HG03457 (cell line): Measurements from ENCODE around the gene ARHGAP45.

Source experiments
- ATAC-seq: cut with Tn5 transposase; IDR thresholded peaks from one replicate; pipeline ENCODE4 v1.9.1; 2021; ENCODE audit warnings: moderate number of reproducible peaks; ENCODE audit not compliant: unreplicated experiment

The ARHGAP45 gene

DNA sequence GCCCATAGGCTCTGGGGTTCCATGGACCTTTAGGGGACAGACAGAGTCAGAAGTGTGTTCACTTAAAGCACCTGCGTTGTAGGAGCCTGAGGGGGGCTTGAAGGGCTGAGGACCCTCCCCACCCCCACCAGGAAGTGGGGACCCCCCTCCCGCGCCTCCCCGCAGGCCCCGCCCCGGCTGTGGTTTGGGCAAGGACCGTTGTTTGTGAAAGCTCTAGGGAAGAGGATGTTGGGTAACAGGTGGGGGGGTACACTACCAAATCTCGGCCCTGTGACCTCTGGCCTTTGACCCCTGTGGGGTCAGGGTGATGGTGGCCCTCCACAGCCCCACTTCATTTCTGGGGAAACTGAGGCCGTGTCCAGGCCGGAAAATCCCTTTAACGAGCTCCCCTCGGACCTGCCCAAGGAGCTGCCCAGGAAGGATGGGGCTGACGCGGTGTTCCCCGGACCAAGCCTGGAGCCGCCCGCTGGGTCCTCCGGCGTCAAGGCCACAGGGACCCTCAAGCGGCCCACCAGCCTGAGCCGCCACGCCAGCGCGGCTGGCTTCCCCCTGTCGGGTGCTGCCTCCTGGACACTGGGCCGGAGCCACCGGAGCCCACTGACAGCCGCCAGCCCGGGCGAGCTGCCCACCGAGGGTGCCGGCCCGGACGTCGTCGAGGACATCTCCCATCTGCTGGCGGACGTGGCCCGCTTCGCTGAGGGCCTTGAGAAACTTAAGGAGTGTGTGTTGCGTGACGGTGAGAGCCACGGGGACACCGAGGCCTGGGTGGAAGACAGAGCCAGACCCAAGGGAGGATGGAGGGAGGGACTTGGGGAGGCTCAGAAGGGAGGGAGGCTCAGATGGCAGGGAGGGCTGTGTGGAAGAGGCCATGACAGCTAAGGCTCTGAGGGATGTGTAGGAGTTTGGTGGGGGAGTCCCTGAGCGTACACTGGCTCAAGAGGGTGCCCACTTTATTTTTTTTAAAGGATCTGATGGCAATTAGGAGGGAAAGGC lies 1.3 kb downstream of the ARHGAP45 start:
- no peak for ATAC-seq

DNA sequence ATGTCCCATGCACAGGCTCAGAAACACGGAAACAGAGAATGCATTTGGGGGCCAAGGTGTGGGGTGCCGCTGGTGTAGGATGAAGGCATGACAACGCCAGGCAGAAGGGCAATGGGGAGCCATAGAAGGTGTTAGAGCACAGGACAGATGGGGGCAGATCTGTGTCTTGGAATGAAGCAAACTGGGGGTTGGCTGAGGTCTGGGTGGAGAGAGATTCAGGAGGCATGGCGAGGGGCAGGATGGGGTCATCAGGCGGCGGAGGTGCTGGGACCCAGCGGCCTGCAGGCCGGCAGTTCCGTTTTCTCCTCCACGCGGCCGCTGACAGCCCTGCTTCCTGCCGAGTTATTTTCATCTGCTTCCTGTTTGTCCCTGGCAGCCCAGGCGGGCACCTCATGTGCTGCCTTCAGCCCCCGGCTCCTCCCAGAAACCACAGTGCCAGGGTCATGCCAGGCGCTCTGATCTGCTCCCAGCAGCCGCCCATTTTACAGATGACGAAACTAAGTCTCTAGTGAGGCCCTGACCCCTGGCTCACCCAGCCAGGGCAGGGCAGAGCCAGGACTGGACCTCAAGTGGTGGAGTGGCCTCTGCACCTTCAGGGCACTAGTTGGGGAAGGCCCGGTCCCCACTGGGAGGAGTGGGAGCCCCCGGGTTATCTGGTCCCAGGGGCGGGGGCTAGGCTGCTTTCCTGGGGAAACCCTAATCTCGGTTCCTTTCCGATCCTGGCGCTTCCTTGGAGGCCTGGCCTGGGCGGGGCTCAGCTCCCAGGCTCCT lies 2.2 kb downstream of the ARHGAP45 start:
- no peak for ATAC-seq

DNA sequence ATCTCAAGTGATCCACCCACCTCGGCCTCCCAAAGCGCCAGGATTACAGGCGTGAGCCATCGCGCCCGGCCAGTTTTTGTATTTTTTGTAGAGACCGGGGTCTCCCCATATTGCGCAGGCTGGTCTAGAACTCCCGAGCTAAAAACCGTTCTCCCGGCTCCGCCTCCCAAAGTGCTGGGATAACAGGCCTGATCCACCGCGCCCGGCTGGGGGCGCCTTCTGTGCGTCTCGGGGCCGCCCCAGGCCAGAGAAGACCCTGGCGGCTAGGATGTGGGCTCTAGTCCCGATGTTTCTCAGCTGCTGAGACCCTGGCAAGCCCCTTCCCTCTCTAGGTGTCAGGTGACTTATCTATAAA lies 3.6 kb downstream of the ARHGAP45 start:
- ATAC-seq, result no peak

DNA sequence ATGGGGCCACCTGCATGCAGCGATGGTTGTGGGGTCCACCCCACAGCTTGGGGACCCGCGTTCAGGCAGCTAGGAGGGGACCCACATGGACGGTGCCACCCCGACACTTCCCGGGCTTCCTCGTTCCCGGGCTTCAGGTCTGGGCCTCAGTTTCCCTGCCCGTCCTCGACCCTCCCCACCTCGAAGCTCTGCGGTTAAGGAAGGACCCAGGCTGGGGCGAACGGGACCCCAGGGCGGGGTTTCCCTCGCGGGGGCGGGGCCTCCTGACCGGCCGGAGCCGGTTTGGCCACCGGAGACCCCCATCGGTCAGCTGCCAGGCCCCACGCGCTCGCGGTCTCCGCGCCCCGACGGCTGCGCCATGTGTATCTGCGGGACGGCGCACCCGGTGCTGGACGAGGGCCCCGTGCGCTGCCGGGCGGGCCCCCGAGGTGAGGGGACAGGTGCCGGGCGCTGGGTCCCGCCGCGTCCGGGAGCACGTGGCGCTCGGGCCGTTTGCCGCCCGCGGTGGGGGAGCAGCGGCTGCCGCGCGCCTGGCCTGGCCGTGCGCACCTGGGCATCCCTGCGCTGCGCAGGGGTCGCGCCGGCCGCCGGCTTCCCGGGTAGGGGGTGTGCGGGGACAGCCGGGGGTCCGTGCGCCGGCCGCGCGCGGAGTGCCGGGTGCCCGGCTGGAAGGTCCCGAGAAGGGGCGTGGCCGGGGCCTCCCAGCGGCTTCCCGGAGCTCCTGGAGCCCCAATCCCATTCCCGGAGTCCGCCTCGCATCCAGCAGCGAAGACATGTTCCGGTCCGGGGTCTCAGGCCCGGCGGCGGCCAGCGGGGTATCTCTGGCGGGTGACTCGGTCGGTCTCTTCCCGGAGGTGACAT lies 4.2 kb downstream of the ARHGAP45 start:
- ATAC-seq, result no peak

DNA sequence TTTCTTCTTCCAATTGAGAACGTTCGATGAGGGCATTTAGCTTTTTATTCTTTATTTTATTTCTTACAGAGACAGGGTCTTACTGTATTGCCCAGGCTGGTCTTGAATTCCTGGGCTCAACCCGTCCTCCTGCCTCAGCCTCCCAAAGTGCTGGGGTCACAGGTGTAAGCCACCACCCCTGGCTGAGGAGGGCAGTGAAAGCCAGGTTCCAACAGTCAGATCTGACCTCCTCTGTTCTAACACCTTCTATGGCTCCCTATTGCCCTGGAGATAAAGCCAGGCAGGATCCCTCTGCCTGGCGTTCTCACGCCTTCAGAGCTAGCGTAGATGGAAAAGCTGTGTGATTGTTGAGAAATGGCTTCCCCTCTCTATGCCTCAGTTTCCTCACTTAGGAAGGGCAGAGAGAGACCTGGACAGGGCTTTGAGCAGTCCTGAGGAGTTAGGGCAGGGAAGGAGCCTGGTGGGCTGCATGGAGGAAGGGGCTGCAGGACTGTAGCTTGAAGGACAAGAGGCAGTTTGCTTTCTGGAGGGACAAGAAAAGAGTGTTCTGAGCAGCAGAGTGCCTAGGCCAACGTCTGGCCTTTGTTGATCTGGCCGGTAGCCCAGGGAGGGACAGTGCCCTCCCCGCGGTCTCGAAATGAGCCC lies 5.5 kb downstream of the ARHGAP45 start:
- ATAC-seq, result no peak

DNA sequence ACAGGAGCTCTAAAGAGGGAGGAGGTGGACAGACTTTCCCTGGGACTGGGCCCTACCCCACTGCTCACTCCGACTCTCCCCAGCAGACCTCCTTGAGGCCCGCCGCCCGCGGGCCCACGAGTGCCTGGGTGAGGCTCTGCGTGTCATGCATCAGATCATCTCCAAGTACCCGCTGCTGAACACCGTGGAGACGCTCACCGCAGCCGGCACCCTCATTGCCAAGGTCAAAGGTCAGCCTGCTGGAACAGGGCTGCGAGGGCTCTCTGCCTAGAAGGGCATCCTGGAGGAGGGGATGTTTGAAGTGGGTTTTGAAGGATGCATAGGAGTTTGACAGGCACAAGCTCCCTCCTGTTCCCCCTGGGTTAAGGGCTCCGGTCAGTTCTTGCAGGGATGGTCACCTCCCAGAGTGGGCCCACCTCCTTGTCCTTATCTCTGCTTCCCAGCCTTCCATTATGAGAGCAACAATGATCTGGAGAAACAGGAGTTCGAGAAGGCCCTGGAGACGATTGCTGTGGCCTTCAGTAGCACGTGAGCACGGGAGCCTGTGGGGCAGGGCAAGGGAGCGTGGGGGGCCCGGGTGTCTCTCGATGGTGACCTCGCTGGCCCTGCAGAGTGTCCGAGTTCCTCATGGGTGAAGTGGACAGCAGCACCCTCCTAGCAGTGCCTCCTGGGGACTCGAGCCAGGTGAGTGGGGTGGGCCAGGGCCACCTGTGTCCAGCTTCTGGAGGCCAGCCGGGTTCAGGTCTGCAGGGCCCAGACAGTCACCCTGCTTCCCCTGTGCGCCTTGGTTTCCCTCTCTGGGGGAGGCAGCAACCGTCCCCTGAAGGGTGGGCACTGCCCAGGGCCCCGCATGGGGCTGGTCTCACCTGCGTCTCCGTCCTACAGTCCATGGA lies 6.3 kb downstream of the ARHGAP45 start:
- no peak for ATAC-seq

DNA sequence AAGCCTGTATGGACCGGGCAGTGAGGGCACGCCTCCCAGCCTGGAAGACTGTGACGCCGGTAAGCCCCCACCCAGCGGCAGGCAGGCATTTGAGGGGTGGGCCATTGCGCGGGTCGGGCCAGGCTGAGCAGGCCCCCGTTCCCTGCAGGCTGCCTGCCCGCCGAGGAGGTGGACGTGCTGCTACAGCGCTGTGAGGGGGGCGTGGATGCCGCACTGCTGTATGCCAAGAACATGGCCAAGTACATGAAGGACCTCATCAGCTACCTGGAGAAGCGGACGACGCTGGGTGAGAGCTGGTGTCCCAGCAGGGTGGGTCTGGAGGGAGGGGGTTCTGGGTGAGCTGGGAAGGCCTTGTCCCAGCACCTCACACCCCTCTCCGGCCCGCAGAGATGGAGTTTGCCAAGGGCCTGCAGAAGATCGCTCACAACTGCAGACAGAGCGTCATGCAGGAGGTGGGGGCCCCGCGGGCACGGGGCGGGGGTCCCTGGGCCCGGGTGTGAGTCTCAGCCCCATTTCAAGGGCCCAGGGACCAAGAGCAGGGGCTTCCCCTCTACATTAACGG lies 7.1 kb downstream of the ARHGAP45 start:
- no peak for ATAC-seq

DNA sequence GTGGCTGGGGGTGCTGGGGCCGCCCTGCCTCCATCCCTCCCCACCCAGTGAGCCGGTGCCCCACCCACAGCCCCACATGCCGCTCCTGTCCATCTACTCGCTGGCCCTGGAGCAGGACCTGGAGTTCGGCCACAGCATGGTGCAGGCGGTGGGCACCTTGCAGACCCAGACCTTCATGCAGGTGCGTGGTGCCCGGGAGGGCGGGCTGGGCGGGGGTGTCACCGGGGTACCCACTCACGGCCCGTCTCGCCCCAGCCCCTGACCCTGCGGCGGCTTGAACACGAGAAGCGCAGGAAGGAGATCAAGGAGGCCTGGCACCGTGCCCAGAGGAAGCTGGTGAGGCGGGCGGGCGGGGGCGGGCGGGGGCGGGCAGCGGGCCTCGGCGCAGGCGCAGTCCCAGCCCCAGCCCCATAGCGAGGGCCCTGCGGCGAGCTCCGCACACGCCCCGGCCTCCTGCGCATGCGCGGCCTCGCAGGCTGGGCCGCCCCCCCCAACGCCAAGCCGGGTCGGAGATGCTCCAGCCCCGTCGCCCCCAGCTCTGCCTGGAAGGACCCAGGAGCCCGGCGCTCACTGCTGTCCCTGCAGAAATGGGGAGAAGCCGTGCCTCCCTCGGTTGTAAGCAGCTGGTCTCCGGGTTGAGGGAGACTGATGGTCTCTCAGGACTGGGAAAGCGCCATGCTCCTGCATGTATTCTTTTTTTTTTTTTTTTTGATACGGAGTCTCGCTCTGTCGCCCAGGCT lies 7.7 kb downstream of the ARHGAP45 start:
- ATAC-seq, result no peak

DNA sequence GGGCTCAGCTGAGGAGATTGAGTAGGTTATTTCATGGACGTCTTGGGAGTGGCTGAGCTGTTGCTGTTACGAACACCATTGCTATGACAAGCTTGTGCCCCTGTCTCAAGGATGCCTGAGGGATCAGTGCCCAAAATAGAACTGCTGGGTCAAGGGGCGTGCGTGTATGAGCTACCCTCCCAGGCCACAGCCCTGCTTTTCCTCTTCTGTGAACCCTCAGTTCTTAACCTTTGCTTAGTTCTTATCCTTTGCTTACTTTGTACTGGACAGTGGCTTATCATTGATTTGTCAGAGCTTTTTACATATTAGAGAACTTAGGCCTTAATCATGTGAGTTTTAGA lies 9.0 kb downstream of the ARHGAP45 start:
- no peak for ATAC-seq

DNA sequence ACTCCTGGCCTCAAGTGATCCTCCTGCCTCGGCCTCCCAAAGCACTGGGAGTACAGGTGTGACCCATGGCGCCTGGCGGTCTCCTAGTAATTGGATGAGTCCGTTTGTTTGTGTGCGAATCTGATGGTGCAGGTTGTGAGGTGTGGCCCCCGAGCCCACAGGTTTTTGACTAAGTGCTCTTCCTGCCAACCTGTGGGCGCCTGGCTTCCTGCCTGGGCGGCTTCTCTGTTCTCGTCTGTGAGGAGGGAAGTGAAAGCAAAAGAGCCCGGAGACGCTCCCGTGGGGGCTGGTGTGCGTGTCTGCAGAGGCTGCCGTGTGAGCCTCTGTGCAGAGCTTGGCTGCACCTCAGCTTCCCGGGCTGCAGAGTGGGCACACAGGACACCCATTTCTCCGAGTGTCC lies 10.0 kb downstream of the ARHGAP45 start:
- peak; percentile 44 for ATAC-seq

DNA sequence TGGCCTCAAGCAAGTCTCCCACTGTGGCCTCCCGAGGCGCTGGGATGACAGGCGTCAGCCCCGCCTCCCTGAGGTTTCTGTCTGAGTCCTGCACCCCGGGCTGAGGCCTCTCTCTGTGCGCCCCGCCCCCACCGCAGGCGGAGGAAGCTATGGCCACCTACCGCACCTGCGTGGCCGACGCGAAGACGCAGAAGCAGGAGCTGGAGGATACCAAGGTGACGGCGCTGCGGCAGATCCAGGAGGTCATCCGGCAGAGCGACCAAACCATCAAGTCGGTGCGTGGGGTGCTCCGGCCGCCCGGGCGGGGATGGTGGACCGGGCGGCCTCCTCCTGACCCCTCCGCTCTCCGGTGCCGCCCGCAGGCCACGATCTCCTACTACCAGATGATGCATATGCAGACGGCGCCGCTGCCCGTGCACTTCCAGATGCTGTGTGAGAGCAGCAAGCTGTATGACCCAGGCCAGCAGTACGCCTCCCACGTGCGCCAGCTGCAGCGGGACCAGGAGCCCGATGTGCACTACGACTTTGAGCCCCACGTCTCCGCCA lies 12.7 kb downstream of the ARHGAP45 start:
- no peak for ATAC-seq

DNA sequence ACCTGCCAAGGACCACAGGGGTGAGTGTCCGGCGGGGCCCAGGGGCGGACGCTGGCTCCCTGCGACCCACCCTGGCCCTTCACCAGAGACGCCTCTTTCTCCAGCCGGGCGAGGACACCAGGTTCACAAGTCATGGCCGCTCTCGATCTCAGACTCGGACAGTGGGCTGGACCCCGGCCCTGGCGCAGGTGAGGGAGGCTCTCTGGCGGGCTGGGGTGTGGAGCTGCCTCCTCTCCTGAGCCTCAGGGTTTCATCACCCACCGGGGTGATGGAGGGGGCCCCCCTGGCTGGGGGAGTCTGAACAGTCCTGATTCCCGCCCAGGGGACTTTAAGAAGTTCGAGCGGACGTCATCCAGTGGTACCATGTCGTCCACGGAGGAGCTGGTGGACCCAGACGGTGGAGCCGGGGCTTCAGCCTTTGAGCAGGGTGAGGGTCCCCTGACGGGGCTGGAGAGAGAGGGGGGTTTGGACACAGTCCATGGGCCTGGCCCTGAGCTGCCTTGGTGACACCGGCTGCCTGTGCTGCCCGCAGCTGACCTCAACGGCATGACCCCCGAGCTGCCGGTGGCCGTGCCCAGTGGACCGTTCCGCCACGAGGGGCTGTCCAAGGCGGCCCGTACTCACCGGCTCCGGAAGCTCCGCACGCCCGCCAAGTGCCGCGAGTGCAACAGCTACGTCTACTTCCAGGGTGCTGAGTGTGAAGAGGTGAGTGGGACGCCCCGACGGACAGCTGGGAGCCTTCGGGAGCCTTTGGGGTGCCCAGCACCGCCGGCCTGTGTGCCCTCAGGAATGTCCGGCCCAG lies 13.6 kb downstream of the ARHGAP45 start:
- ATAC-seq, result no peak

DNA sequence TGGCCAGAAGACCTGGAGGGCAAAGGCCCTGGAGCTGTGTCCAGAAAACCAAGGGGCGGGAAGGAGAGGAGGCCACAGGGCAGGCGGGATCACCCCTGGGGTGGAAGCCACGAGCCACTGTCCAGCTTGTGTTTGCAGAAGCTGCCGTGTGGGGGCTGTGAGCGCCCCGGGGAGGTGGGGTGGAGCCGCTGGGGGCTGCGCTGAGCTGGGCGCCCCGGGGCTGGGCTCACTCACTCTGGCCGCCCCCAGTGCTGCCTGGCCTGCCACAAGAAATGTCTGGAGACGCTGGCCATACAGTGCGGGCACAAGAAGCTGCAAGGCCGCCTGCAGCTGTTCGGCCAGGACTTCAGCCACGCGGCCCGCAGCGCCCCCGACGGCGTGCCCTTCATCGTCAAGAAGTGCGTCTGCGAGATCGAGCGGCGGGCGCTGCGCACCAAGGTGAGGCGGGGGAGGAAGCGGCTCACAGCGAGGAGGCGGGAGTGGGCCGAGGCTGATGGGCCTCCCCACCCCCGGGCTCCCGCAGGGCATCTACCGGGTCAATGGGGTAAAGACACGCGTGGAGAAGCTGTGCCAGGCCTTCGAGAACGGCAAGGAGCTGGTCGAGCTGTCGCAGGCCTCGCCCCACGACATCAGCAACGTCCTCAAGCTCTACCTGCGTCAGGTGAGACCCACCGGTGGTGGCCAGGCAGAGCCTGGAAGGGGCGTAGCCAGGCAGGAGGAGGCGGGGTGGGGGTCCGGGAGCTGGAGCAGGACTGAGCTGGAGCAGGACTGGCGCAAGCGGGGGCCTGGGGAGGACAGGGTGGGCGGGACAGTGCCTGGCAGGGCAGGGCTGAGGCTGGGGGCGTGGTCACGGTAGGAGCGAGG lies 14.6 kb downstream of the ARHGAP45 start:
- no peak for ATAC-seq

DNA sequence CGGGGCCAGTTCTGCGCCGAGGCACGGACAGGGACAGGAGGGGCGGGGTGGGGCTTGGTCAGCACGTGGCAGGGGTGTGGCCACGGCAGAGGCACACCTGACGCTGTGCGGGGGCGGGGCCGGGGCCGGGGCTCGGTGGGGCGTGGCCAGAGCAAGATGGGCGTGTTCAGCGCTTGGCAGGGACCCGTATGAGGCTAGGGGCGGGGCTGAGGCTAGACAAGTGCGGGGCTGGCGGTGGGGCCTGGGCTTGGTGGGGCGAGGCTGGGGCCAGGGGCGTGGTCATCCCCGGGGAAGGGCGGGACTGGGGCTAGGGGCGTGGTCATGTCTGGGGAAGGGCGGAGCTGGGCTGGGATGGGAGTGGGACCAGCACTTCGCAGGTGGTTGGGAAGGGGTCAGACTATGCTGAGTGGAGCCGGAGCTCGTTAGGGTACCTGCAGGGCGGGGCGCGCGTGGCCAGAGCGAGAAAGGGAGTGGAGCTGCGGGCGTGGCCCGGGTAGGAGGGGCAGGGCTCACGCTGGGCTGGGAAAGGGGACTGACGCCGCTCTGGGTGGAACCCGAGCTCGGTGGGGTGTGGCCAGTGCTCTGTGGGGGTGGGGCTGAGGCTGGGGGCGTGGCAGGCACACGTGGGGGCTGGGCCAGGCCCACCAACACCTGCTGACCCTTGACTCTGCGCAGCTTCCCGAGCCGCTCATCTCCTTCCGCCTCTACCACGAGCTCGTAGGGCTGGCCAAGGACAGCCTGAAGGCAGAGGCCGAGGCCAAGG lies 15.4 kb downstream of the ARHGAP45 start:
- no peak for ATAC-seq

DNA sequence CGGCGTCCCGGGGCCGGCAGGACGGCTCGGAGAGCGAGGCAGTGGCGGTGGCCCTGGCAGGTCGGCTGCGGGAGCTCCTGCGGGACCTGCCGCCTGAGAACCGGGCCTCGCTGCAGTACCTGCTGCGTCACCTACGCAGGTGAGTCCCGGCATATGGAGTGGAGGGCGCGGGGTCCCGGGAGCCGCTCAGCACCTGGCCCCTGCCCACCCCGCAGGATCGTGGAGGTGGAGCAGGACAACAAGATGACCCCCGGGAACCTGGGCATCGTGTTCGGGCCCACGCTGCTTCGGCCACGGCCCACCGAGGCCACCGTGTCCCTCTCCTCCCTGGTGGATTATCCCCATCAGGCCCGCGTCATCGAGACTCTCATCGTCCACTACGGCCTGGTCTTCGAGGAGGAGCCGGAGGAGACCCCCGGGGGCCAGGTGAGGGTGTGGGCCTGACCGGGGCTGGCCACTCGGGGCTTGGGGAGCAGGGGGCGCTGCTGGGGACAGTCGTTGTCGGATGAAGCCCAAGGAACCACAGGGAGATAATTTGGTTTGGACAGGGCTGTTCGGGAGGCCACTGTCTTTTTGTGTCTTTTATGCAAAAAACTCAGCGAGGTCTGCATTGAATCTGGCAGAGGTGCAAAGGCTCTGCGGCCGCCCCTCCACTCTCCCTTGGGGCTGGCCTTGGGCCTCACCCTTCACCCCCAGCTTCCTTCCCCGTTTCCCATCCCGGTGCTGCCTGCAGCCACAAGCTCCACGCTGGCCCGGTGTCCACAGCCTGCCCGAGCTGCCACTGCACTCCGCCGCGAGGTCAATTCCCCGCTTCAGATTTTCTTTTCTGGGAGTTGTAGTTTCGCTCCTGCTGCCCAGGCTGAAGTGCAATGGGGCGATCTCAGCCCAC lies 16.2 kb downstream of the ARHGAP45 start:
- ATAC-seq, result no peak
